Loucy (cell line): ENCODE data around the gene SAP30BP.

Experiments used
- CTCF ChIP-seq: fragments of 200-600 bp; sonication (generic); conservative IDR thresholded peaks from 2 replicates; pipeline ENCODE4 v1.5.1; 2014; ENCODE audit warnings: mild to moderate bottlenecking, antibody characterized with exemption, low read length
- EZH2phosphoT487 ChIP-seq: fragments of 200-600 bp; IDR thresholded peaks from 2 replicates; pipeline ENCODE4 v1.6.1; 2018; ENCODE audit warnings: antibody characterized with exemption, mild to moderate bottlenecking, moderate library complexity, borderline replicate concordance

- TF ChIP-seq CTCF (no peak), EZH2phosphoT487 (no peak)
Observed at GRCh38 chr17:75694536-75694935, 27.4 kb downstream of the SAP30BP start.
